Neuronal stem cell (in vitro differentiated cells): ENCODE results near the gene METTL23.

Experiments used
- DNase-seq: peaks from one replicate; pipeline ENCODE4 v3.0.0-alpha.2; 2013; ENCODE audit warnings: low spot score
- H2AFZ ChIP-seq: one replicate; pipeline ENCODE4 v1.6.1; 2013; ENCODE audit warnings: mild to moderate bottlenecking, low read length, inconsistent platforms
- H2AK5ac ChIP-seq: 2 replicates; pipeline ENCODE4 v1.6.1; 2013; ENCODE audit warnings: low read depth, mild to moderate bottlenecking, inconsistent platforms, low read length, moderate library complexity, mixed read lengths
- H2BK120ac ChIP-seq: 2 replicates; pipeline ENCODE4 v1.6.1; 2013; ENCODE audit warnings: low read depth, mild to moderate bottlenecking, inconsistent platforms, low read length, moderate library complexity, mixed read lengths
- H2BK12ac ChIP-seq: one replicate; pipeline ENCODE4 v1.6.1; 2013; ENCODE audit warnings: low read length, inconsistent platforms
- H2BK15ac ChIP-seq: 2 replicates; pipeline ENCODE4 v1.6.1; 2013; ENCODE audit warnings: mild to moderate bottlenecking, low read length, inconsistent platforms, mixed read lengths
- H2BK5ac ChIP-seq: one replicate; pipeline ENCODE4 v1.6.1; 2013; ENCODE audit warnings: inconsistent platforms, mild to moderate bottlenecking, low read length, moderate library complexity
- H3K14ac ChIP-seq: one replicate; pipeline ENCODE4 v1.6.1; 2013; ENCODE audit warnings: low read length, inconsistent platforms
- H3K18ac ChIP-seq: 2 replicates; pipeline ENCODE4 v1.6.1; 2013; ENCODE audit warnings: low read length, inconsistent platforms
- H3K23ac ChIP-seq: 2 replicates; pipeline ENCODE4 v1.6.1; 2013; ENCODE audit warnings: low read depth, mild to moderate bottlenecking, mixed read lengths, low read length, inconsistent platforms; ENCODE audit not compliant: poor library complexity
- H3K27ac ChIP-seq: replicated peaks from 3 replicates; pipeline ENCODE4 v1.5.1; 2013; ENCODE audit warnings: low read length, inconsistent platforms
- H3K27me3 ChIP-seq, 3 experiments: 2 replicates each; pipeline ENCODE4 v1.6.1; 2013; ENCODE audit warnings: low read length in 3 of 3, mild to moderate bottlenecking in 2 of 3, inconsistent platforms in 1 of 3, low read depth in 1 of 3, mixed read lengths in 1 of 3, moderate library complexity in 1 of 3; ENCODE audit not compliant: control insufficient read depth in 3 of 3, insufficient read depth in 3 of 3
- H3K36me3 ChIP-seq, 2 donors: replicated peaks in 1 of 2; 2 replicates each; pipeline ENCODE4 v1.6.1; 2013; ENCODE audit warnings: low read length in 2 of 2; ENCODE audit not compliant: control insufficient read depth in 2 of 2, insufficient read depth in 2 of 2
- H3K4ac ChIP-seq: 2 replicates; pipeline ENCODE4 v1.6.1; 2013; ENCODE audit warnings: inconsistent platforms, mild to moderate bottlenecking, low read length, moderate library complexity
- H3K4me1 ChIP-seq, 2 donors: 1 replicate in 1 of 2; 2 replicates in 1 of 2; pipeline ENCODE4 v1.6.1; 2013; ENCODE audit warnings: low read length in 2 of 2, low read depth in 1 of 2; ENCODE audit not compliant: control insufficient read depth in 2 of 2, insufficient read depth in 1 of 2
- H3K4me2 ChIP-seq: one replicate; pipeline ENCODE4 v1.6.1; 2013; ENCODE audit warnings: mild to moderate bottlenecking, low read length, inconsistent platforms; ENCODE audit not compliant: insufficient read depth, poor library complexity, severe bottlenecking
- H3K4me3 ChIP-seq, 2 donors: 2 replicates each; pipeline ENCODE4 v1.5.1; 2013; ENCODE audit warnings: low read length in 2 of 2, mild to moderate bottlenecking in 2 of 2, inconsistent platforms in 1 of 2, moderate library complexity in 1 of 2
- H3K79me1 ChIP-seq: one replicate; pipeline ENCODE4 v1.6.1; 2013; ENCODE audit warnings: low read depth, mild to moderate bottlenecking, inconsistent platforms, low read length, moderate library complexity
- H3K9ac ChIP-seq: one replicate; pipeline ENCODE4 v1.6.1; 2013; ENCODE audit warnings: mild to moderate bottlenecking, low read depth, low read length, inconsistent platforms; ENCODE audit not compliant: poor library complexity
- H3K9me3 ChIP-seq, 2 donors: replicated peaks in 1 of 2; 2 replicates each; pipeline versions ENCODE3 to v1.6.1; 2013; ENCODE audit warnings: low read length in 2 of 2, mild to moderate bottlenecking in 2 of 2, inconsistent platforms in 1 of 2, low read depth in 1 of 2, mixed read lengths in 1 of 2, moderate library complexity in 1 of 2; ENCODE audit not compliant: control insufficient read depth in 2 of 2, insufficient read depth in 1 of 2
- H4K8ac ChIP-seq: one replicate; pipeline ENCODE4 v1.6.1; 2013; ENCODE audit warnings: low read depth, mild to moderate bottlenecking, inconsistent platforms, low read length, moderate library complexity
- H4K91ac ChIP-seq: one replicate; pipeline ENCODE4 v1.6.1; 2013; ENCODE audit warnings: low read length, low read depth, mild to moderate bottlenecking, inconsistent platforms; ENCODE audit not compliant: poor library complexity
- WGBS, 2 donors: extraction: QIAGEN DNeasy Blood & Tissue Kit; methylation state at CpG; one replicate each; pipeline ENCODE4 v1.1.7; 2013; ENCODE audit warnings: missing lambda C conversion rate in 2 of 2, mixed read lengths in 1 of 2; ENCODE audit not compliant: insufficient read length in 2 of 2, insufficient replicate concordance in 1 of 2; ENCODE audit errors: extremely low coverage in 2 of 2; 5-methylcytosine and 5-hydroxymethylcytosine counted together

Gene METTL23

GRCh38 chr17:76715496-76715830 lies 11.2 kb upstream of the METTL23 start:
- Histone ChIP-seq H3K18ac (no peak overlapping the region), H3K14ac (no peak overlapping the region), H3K4me2 (no peak overlapping the region), H3K4me3 (no peak overlapping the region), H3K27me3 (no peaks in the 10 kb centered on the region), H3K4me1 (peaks cover 5 to 6% of the 10 kb centered on the region in 2 donors), H3K79me1 (no peaks in the 10 kb centered on the region), H2BK5ac (no peak overlapping the region), H3K36me3 (peaks cover 33 to 65% of the 10 kb centered on the region in 2 donors), H3K9ac (no peak overlapping the region), H3K27ac (no peak overlapping the region), H4K8ac (no peak overlapping the region), H3K4ac (no peak overlapping the region), H3K9me3 (no peaks in the 10 kb centered on the region), H2AK5ac (no peak overlapping the region), H3K23ac (no peak overlapping the region), H2BK15ac (no peak overlapping the region), H2AFZ (no peak overlapping the region), H2BK120ac (no peak overlapping the region), H4K91ac (no peak overlapping the region), H2BK12ac (no peak overlapping the region)
- no CpG with 5 or more reads among the region's 2 CpGs for WGBS, 2 donors
- no peak for DNase-seq

GRCh38 chr17:76716146-76716838 lies 10.3 kb upstream of the METTL23 start:
- H2AK5ac ChIP-seq = no peak overlapping the region
- no peak overlapping the region for H2BK12ac ChIP-seq
- no peak overlapping the region for H3K27ac ChIP-seq
- H3K36me3 ChIP-seq = peaks cover 35 to 73% of the 10 kb centered on the region in 2 donors
- H3K4ac ChIP-seq = no peak overlapping the region
- H3K23ac ChIP-seq = no peak overlapping the region
- no peaks in the 10 kb centered on the region for H3K79me1 ChIP-seq
- H3K4me3 ChIP-seq = no peak overlapping the region
- no peak overlapping the region for H2BK5ac ChIP-seq
- no peaks in the 10 kb centered on the region for H3K27me3 ChIP-seq
- no peak overlapping the region for H4K8ac ChIP-seq
- peaks cover 2% of the 10 kb centered on the region in 2 donors for H3K4me1 ChIP-seq
- H4K91ac ChIP-seq = no peak overlapping the region
- no peaks in the 10 kb centered on the region for H3K9me3 ChIP-seq
- H3K18ac ChIP-seq = no peak overlapping the region
- no peak overlapping the region for H3K14ac ChIP-seq
- H2BK120ac ChIP-seq = no peak overlapping the region
- H2AFZ ChIP-seq = no peak overlapping the region
- no CpG with 5 or more reads among the region's 13 CpGs for WGBS, 2 donors
- H3K9ac ChIP-seq = no peak overlapping the region
- no peak for DNase-seq
- H2BK15ac ChIP-seq = no peak overlapping the region
- H3K4me2 ChIP-seq = no peak overlapping the region

- Histone ChIP-seq H3K9ac (no peak overlapping the region), H3K79me1 (no peaks in the 10 kb centered on the region), H2AK5ac (no peak overlapping the region), H3K4me2 (no peak overlapping the region), H3K4me3 (no peak overlapping the region), H3K14ac (no peak overlapping the region), H4K91ac (no peak overlapping the region), H3K4ac (no peak overlapping the region), H3K27me3 (no peaks in the 10 kb centered on the region), H3K18ac (no peak overlapping the region), H3K9me3 (no peaks in the 10 kb centered on the region), H3K36me3 (peaks cover 39 to 78% of the 10 kb centered on the region in 2 donors), H2BK12ac (no peak overlapping the region), H3K23ac (no peak overlapping the region), H2BK5ac (no peak overlapping the region), H2BK120ac (no peak overlapping the region), H2BK15ac (no peak overlapping the region), H3K4me1 (no peaks in the 10 kb centered on the region), H3K27ac (no peak overlapping the region), H2AFZ (no peak overlapping the region), H4K8ac (no peak overlapping the region)
- WGBS, 2 donors = no CpG with 5 or more reads among the region's 6 CpGs
- no peak for DNase-seq
Measured at GRCh38 chr17:76716839-76717215, 9.8 kb upstream of the METTL23 start.

- no CpG with 5 or more reads among the region's 16 CpGs for WGBS, 2 donors
- peaks cover 44 to 91% of the 10 kb centered on the region in 2 donors for H3K36me3 ChIP-seq
Measured at GRCh38 chr17:76718516-76718915, 8.1 kb upstream of the METTL23 start.

More at GRCh38 chr17:76718516-76718915, 8.1 kb upstream of the METTL23 start:
- H2AFZ ChIP-seq = no peak overlapping the region
- H2BK120ac ChIP-seq = no peak overlapping the region
- no peak overlapping the region for H3K14ac ChIP-seq
- no peaks in the 10 kb centered on the region for H3K27me3 ChIP-seq
- no peak overlapping the region for H2AK5ac ChIP-seq
- H3K4me1 ChIP-seq = no peaks in the 10 kb centered on the region
- H3K9me3 ChIP-seq = no peaks in the 10 kb centered on the region
- no peak overlapping the region for H3K23ac ChIP-seq
- no peak overlapping the region for H3K4ac ChIP-seq
- H3K4me2 ChIP-seq = no peak overlapping the region
- no peak overlapping the region for H2BK12ac ChIP-seq
- no peak overlapping the region for H4K8ac ChIP-seq
- no peak overlapping the region for H3K27ac ChIP-seq
- no peak overlapping the region for H4K91ac ChIP-seq
- no peak overlapping the region for H2BK5ac ChIP-seq
- H3K18ac ChIP-seq = no peak overlapping the region
- peak overlapping the region in 1 of 2 donors; percentile 23 for H3K4me3 ChIP-seq
- H3K9ac ChIP-seq = peak overlapping the region; percentile 70
- no peak for DNase-seq
- no peaks in the 10 kb centered on the region for H3K79me1 ChIP-seq
- H2BK15ac ChIP-seq = no peak overlapping the region
